ENCODE measurements around the gene SLITRK5.

GRCh38 chr13:87622971-87623370, 48.2 kb upstream of the SLITRK5 start:
- TF ChIP-seq CTCF (IDR thresholded peaks at IDR 0.05) = no peak
- TF ChIP-seq TCF7L2 (IDR thresholded peaks at IDR 0.05; ENCODE audit: low read depth, low read length) = no peak
- TF ChIP-seq REST (IDR thresholded peaks at IDR 0.05; ENCODE audit: insufficient read depth in 1 of 2, low read depth in 2 of 2, low read length in 1 of 2) = no peak

Measured in Panc1 (cell line).